Prostate gland (tissue), 2 donors: ENCODE results near the gene CREB1.

ENCODE experiments used
- CTCF ChIP-seq, 4 experiments: fragments of 200-600 bp in 2 of 4; fragments of 450-650 bp in 2 of 4; sonication (generic) in 2 of 4; IDR thresholded peaks; 1 replicate in 3 of 4; 2 replicates in 1 of 4; pipeline ENCODE4 v1.5.1; 2016 to 2019; ENCODE audit warnings: antibody characterized with exemption in 4 of 4, mild to moderate bottlenecking in 2 of 4, moderate library complexity in 2 of 4
- POLR2A ChIP-seq: fragments of 450-650 bp; IDR thresholded peaks from one replicate; pipeline ENCODE4 v1.6.1; 2016; ENCODE audit warnings: antibody characterized with exemption, mild to moderate bottlenecking
- POLR2AphosphoS5 ChIP-seq: sonication (generic); formaldehyde crosslinking; IDR thresholded peaks from one replicate; pipeline ENCODE4 v1.6.1; 2017; ENCODE audit warnings: antibody characterized with exemption

DNA sequence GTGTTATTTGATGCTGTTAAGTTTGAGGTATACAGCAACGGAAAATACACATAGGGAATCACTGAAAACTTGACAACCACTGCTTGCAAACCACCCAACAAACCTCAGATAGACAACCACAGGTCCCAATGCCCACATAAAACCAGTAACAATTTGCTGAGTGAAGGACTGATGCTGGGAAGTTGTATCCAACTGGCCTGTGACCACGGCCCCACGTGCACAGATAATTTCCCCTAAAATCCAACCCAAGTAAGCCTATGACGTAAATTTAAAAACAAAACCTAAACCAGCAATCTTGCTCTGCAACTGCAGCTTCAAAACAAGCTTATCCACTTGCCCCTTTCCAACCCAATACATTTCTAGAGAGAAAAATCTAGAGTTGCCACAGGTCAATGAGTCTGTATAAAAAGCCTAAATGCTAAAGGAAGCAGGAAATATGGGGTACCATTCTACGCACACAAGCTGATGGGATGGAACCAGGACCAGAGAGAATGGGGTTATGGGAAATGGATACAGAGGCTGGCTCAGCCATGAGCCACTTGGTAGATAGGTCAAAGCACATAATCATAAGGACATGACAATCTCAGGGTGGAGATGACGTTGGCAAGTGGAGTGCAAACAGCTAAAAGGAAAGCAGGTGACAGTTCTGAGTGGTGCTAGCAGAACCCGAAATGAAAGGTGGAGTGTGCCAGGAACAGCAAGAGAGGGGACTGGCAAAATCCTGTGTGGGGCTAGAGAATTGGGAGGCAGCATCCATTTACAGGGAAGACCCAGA is 27.8 kb upstream of the CREB1 start:
- TF ChIP-seq CTCF (IDR thresholded peaks at IDR 0.05) (no peak), POLR2A (no peak), POLR2AphosphoS5 (no peak)
